IPS DF 6.9 (cell line): Measurements from ENCODE around the gene CLDN6.

ENCODE experiments used
- DNase-seq: peaks from one replicate; pipeline ENCODE4 v3.0.0-alpha.2; 2013; ENCODE audit warnings: low read depth, low spot score
- H3K27ac ChIP-seq: one replicate; pipeline ENCODE4 v1.5.1; 2013; ENCODE audit warnings: low read length, control low read depth
- H3K27me3 ChIP-seq: 2 replicates; pipeline ENCODE4 v1.6.1; 2013; ENCODE audit warnings: mild to moderate bottlenecking, low read length; ENCODE audit not compliant: control insufficient read depth, insufficient read depth
- H3K36me3 ChIP-seq: 2 replicates; pipeline ENCODE4 v1.6.1; 2013; ENCODE audit warnings: low read length; ENCODE audit not compliant: control insufficient read depth, insufficient read depth
- H3K4me1 ChIP-seq: 2 replicates; pipeline ENCODE4 v1.6.1; 2013; ENCODE audit warnings: low read length; ENCODE audit not compliant: control insufficient read depth, insufficient read depth
- H3K4me3 ChIP-seq: 2 replicates; pipeline ENCODE4 v1.5.1; 2013; ENCODE audit warnings: mild to moderate bottlenecking, low read length
- H3K9me3 ChIP-seq: 2 replicates; pipeline ENCODE4 v1.6.1; 2013; ENCODE audit warnings: low read length, inconsistent platforms; ENCODE audit not compliant: control insufficient read depth, insufficient read depth
- WGBS: extraction: QIAGEN DNeasy Blood & Tissue Kit; methylation state at CpG from one replicate; pipeline ENCODE4 v1.1.7; 2013; ENCODE audit warnings: mixed read lengths, missing lambda C conversion rate; ENCODE audit not compliant: insufficient read length, insufficient coverage; 5-methylcytosine and 5-hydroxymethylcytosine counted together

CLDN6 gene

DNA sequence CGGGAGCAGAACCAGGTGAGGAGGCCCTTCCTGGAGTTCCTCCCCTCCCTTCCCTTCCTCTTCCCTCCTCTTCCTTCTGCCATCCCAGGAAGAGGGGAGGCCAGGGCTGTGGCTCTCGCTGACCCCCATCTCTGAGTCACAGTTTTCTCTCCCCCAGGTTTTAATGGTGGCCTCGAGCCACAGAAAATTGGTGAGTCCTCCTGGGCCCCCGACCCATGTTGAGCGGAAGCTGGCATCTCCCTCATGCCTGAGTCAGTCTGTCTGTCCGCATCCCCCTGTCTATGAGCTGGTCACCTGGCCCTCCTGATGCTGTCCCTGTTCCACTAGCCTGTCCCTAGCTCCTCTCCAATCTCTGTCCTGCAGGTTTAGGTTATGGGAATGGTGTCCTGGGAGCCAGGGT is 18.1 kb downstream of the CLDN6 start:
- WGBS: no CpG with 5 or more reads among the region's 6 CpGs
- H3K4me3 ChIP-seq: no peak overlapping the region
- no peaks in the 10 kb centered on the region for H3K4me1 ChIP-seq
- H3K36me3 ChIP-seq: no peaks in the 10 kb centered on the region
- DNase-seq: no peak
- no peaks in the 10 kb centered on the region for H3K9me3 ChIP-seq
- no peak overlapping the region for H3K27ac ChIP-seq
- no peaks in the 10 kb centered on the region for H3K27me3 ChIP-seq

DNA sequence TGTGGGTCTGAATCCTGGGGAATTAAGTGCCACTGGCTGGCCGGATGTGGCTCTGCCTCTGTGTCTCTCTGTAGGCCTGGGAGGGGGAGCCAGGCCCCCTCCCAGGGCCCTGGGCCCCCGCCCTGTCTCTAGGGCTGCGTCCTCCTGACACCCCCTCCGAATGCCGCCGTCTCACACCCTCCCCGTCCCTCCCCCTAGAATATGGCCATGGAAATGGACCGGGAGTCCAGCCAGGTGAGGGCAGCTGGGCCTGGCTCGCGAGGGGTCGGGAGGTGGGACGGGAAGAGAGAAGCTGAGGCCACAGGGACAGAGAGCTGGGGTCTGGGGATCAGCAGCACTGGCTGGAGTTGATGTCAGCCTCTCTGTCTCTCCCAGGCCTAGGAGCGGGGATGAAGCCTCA is 21.7 kb downstream of the CLDN6 start:
- no CpG with 5 or more reads among the region's 13 CpGs for WGBS

DNA sequence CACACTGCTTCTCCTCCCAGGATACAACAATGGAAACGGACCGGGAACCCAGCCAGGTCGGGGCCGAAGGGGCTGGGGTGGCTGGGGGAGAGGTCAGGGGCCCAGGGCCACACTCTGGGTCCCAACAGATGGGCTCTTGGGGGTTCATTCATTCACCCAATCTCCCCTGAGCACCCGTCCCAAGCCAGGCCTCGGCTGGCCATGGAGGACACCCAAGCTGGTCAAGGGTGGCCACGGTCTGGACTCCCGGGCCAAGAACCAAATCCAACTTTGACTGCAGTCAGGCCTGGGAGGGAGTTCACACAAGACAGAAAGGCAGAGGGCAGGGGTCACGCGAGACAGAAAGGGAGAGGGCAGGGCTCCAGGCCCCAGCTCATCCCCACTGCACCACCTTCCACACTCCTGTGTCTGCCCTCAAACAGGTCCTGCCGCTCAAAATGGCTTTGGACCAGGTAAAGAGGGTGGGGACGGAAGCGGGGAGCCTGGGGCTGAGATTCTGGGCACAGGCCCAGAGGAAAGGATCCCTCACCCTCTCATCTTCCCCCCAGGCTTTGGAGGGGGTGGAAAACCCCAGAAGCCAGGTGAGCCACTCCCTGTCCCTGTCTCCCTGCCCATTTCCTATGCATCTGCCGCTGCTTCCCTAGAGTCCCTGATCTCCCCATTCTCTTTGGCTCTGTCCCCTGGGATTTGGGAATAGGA is 25.5 kb downstream of the CLDN6 start:
- no peaks in the 10 kb centered on the region; the same call in 1 of the 2 replicates for H3K36me3 ChIP-seq
- H3K4me1 ChIP-seq: peaks cover 9% of the 10 kb centered on the region
- DNase-seq: no peak
- no CpG with 5 or more reads among the region's 14 CpGs for WGBS
- H3K9me3 ChIP-seq: no peaks in the 10 kb centered on the region
- no peaks in the 10 kb centered on the region for H3K27me3 ChIP-seq
- H3K4me3 ChIP-seq: no peak overlapping the region
- no peak overlapping the region for H3K27ac ChIP-seq

More for the DNA sequence above, 21.7 kb downstream of the CLDN6 start:
- no peaks in the 10 kb centered on the region for H3K36me3 ChIP-seq
- H3K4me1 ChIP-seq: no peaks in the 10 kb centered on the region
- no peak for DNase-seq
- H3K4me3 ChIP-seq: no peak overlapping the region
- H3K27ac ChIP-seq: no peak overlapping the region
- H3K27me3 ChIP-seq: no peaks in the 10 kb centered on the region
- no peaks in the 10 kb centered on the region for H3K9me3 ChIP-seq

DNA sequence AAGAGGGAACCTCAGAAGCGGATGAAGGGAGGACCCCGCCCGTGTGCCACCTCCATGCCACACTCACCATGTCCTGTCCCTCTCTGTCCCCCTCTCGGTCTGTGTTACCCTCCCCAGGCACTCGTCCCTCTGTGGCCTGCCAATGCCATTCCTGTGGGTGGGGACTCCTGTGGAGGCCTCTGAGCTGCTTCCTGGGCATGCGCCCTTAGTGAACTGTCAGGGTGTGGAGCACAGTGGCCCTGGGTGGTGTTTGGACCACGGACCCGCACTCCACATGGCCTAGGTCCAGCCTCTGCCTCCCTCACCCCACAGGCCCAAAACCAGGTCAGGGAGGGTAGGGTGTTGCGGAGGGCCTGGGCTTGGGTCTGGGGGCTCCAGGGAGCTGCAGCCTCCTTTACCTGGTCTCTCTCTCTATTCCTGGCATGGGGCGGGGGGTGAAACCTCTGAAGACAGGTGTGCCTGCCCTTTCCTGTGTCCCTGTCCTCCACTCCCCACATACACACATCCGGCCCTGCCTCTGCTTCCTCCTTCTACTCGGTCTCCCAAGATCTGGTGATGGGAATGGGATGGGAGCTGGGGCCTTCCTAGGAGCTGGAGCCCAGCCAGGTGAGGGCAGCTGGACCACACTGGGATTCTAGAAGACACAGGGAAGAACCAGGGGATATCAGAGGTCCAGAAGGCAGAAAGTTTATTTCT is 26.3 kb downstream of the CLDN6 start:
- Histone ChIP-seq H3K27ac (no peak overlapping the region), H3K9me3 (no peaks in the 10 kb centered on the region), H3K4me3 (no peak overlapping the region), H3K27me3 (no peaks in the 10 kb centered on the region), H3K36me3 (no peaks in the 10 kb centered on the region; the same call in 1 of the 2 replicates), H3K4me1 (peaks cover 9% of the 10 kb centered on the region)
- WGBS: no CpG with 5 or more reads among the region's 12 CpGs
- no peak for DNase-seq

DNA sequence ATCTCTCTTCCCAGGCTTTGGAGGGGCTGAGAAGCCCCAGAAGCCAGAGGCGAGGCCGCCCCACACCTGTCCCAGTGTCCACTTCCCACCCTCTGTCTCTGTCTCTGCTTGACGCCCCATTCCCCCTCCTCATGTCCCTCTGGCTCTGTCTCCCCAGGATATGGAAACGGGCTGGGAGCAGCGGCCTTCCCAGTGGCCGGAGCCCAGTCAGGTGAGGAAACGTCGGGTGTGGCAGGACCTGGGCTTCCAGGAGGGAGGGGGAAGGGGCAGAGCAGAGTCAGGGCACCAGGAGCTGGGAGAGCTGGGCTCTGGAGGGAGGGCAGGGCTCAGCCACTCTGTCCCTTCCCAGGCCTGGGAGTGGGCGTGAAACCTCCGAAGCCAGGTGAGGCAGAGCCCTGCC is 27.1 kb downstream of the CLDN6 start:
- Histone ChIP-seq H3K27me3 (no peaks in the 10 kb centered on the region), H3K36me3 (no peaks in the 10 kb centered on the region; the same call in 1 of the 2 replicates), H3K4me3 (no peak overlapping the region), H3K27ac (no peak overlapping the region), H3K9me3 (no peaks in the 10 kb centered on the region), H3K4me1 (peaks cover 9% of the 10 kb centered on the region)
- no peak for DNase-seq
- no CpG with 5 or more reads among the region's 10 CpGs for WGBS

DNA sequence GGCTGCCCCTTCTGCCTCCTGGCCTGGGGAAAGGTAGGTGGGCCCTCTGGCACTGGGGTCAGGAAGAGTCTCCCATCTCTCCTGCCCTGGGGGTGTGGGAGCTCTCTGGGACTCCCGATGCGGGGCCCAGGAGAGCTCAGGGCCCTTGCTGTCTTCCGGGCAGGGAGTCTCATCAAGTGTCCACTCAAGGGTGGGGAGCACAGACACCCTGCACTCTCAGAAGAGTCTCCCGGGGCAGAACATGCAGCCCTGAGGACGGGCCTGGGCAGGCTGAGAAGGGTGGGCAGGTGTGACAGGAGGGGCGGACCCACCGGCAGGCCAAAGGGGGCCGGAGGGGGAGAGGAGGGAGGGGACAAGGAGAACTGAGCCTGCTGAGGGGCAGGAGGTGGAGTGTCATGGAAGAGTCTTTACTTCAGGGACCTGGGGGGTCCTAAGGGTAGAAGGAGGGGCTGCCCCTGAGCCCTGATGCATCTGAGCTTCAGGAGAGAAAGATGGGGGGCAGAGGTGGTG is 29.3 kb downstream of the CLDN6 start:
- no CpG with 5 or more reads among the region's 8 CpGs for WGBS
- Histone ChIP-seq H3K27me3 (no peaks in the 10 kb centered on the region), H3K4me3 (no peak overlapping the region), H3K36me3 (no peaks in the 10 kb centered on the region; the same call in 1 of the 2 replicates), H3K9me3 (no peaks in the 10 kb centered on the region), H3K4me1 (peaks cover 9% of the 10 kb centered on the region), H3K27ac (no peak overlapping the region)
- DNase-seq: no peak

DNA sequence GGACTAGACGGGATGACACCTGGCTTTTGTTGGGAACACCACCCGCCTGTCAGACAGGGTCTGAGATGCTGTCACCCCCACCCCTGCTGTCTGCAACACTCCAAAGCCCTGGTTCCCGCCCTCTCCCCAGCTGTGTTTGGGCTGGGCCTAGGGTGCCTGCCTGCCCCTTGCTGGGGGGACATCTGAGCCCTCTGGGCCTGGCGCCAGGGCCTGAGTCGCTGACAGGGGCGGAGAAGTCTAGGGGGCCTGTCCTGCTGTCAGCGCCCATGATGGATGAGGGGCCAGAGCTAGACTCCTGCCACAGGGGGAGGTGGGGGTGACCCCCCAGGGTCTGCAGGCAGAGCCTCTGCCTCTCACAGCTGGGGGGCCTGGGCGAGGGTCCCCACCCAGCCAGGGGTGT is 30.1 kb downstream of the CLDN6 start:
- peaks cover 12% of the 10 kb centered on the region for H3K4me1 ChIP-seq
- no peak for DNase-seq
- H3K36me3 ChIP-seq: no peaks in the 10 kb centered on the region; the same call in 1 of the 2 replicates
- no peak overlapping the region for H3K4me3 ChIP-seq
- WGBS: no CpG with 5 or more reads among the region's 8 CpGs
- no peak overlapping the region for H3K27ac ChIP-seq
- H3K27me3 ChIP-seq: no peaks in the 10 kb centered on the region
- H3K9me3 ChIP-seq: no peaks in the 10 kb centered on the region

DNA sequence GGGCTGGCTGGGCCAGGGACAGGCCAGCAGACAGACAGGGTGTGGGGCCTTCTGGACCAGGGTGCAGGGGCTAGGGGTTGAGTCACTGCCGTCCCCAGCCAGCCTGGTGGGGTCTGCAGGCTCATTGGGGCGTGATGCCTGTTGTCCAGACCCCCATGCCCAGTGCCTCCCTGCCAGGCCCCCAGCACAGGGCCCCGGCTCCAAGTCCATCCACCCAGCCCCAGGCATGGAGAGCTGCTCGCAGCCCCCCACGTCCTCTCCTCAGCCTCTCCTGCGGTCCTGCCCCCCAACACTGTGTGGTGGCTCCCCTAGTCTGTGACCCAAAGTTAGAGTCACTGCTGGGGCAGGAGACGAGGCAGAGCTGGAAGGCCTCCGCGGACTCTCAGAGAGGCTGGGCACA is 30.7 kb downstream of the CLDN6 start:
- H3K36me3 ChIP-seq: no peaks in the 10 kb centered on the region; the same call in 1 of the 2 replicates
- DNase-seq: no peak
- no peaks in the 10 kb centered on the region for H3K9me3 ChIP-seq
- no peaks in the 10 kb centered on the region for H3K27me3 ChIP-seq
- no peak overlapping the region for H3K4me3 ChIP-seq
- no CpG with 5 or more reads among the region's 9 CpGs for WGBS
- no peak overlapping the region for H3K27ac ChIP-seq
- peaks cover 12% of the 10 kb centered on the region for H3K4me1 ChIP-seq

DNA sequence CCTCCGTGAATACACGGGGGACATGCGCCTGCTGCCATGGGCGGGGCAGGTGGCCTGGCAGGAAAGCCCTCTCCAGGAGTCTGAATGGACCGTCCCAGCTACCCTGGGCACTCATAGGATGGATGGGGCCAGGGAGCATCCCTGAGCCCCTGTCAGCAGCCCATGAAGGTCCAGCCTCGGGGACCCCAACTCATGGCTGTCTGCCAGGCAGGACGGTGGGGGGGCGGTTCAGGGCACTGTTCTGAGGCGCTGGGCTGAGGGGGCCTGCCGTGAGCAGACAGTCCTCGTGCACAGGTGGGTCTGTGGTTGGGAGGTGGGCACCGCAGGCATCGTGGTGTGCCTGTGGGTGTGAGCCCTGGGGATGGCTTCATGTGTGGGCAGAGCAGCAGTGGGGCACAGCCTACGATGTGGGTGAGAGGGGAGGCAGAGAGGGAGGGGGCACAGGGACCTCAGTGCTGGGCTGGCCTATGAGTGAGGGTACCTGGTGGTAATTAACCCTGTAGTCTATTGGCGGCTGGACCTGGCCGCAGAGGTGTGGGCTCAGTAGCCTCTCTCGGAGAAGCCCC is 31.3 kb downstream of the CLDN6 start:
- Histone ChIP-seq H3K4me1 (peaks cover 14% of the 10 kb centered on the region), H3K27ac (no peak overlapping the region), H3K27me3 (no peaks in the 10 kb centered on the region), H3K36me3 (no peaks in the 10 kb centered on the region; the same call in 1 of the 2 replicates), H3K4me3 (no peak overlapping the region), H3K9me3 (no peaks in the 10 kb centered on the region)
- WGBS: no CpG with 5 or more reads among the region's 17 CpGs
- DNase-seq: no peak

DNA sequence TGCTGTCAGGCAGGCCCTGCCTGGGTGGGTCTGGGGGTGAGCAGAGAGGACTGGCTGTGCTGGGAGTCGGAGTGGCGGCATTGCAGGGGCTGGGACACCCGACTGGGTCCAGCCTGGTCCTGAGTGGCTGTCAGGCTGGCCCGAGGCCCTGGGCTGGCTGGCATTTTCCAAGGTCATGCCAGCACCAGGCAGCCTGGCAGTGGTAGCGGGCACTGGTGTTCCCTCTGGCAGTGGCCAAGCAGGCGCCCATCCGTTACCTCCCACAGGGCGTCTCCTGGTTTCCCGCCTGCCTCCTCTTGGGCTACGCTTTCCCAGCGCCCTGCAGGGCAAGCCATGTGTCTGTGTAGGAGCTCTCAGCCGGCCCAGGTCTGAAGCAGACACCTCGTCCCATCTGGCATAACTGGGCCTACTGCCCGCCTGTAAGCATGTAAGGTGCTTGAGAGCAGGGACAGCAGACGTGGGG is 32.1 kb downstream of the CLDN6 start:
- H3K36me3 ChIP-seq: no peaks in the 10 kb centered on the region; the same call in 1 of the 2 replicates
- H3K27me3 ChIP-seq: no peaks in the 10 kb centered on the region
- peaks cover 14% of the 10 kb centered on the region for H3K4me1 ChIP-seq
- no CpG with 5 or more reads among the region's 15 CpGs for WGBS
- H3K4me3 ChIP-seq: no peak overlapping the region
- no peak for DNase-seq
- H3K9me3 ChIP-seq: no peaks in the 10 kb centered on the region
- no peak overlapping the region for H3K27ac ChIP-seq
